WTC11 (cell line): ENCODE data around the gene CCL13. TPM values are rescaled to one million over a fixed set of nuclear protein-coding genes. Genes with fewer than 3 reads are reported as not detected.

Experiments
- ATAC-seq: fragments of 200-7000 bp; cut with Tn5 transposase; 2 replicates; pipeline ENCODE4 v1.10.0; 2021; ENCODE audit warnings: mild to moderate bottlenecking, moderate library complexity
- CTCF ChIA-PET: fragments of 300-600 bp; sonication (Branson Sonifier 250); formaldehyde crosslinking; loops from one replicate; lab custom pipeline; 2021; ENCODE audit warnings: antibody characterized with exemption; lab: Charles Lee
- POLR2A ChIA-PET: fragments of 350-600 bp; sonication (Branson Sonifier 250); formaldehyde crosslinking; loops from one replicate; lab custom pipeline; 2021; ENCODE audit warnings: antibody characterized with exemption; lab: Charles Lee
- DNase-seq: peaks from one replicate; pipeline ENCODE4 v3.0.0; 2021; ENCODE audit warnings: low spot score
- H3K27ac Mint-ChIP-seq: 2 replicates; pipeline ENCODE4 v1.8.0; 2021; ENCODE audit warnings: mixed read lengths
- H3K27me3 Mint-ChIP-seq: 2 replicates; pipeline ENCODE4 v1.8.0; 2021; ENCODE audit warnings: low read depth, mild to moderate bottlenecking, moderate library complexity, mixed read lengths
- H3K36me3 Mint-ChIP-seq: 2 replicates; pipeline ENCODE4 v1.8.0; 2021; ENCODE audit warnings: mixed read lengths
- H3K4me1 Mint-ChIP-seq: 2 replicates; pipeline ENCODE4 v1.8.0; 2022; ENCODE audit warnings: mixed read lengths
- H3K4me3 Mint-ChIP-seq: 2 replicates; pipeline ENCODE4 v1.8.0; 2021; ENCODE audit warnings: mild to moderate bottlenecking, moderate library complexity, mixed read lengths
- H3K9me3 Mint-ChIP-seq: 2 replicates; pipeline ENCODE4 v1.8.0; 2021; ENCODE audit warnings: mixed read lengths
- ATF1 ChIP-seq: sonication (generic); formaldehyde crosslinking; IDR thresholded peaks from 2 replicates; pipeline ENCODE4 v1.8.1; 2023; ENCODE audit warnings: mild to moderate bottlenecking, moderate library complexity, missing genetic modification reagents
- CBFB ChIP-seq: sonication (generic); formaldehyde crosslinking; IDR thresholded peaks from 2 replicates; pipeline ENCODE4 v1.8.1; 2022; ENCODE audit warnings: mild to moderate bottlenecking, low read depth, missing genetic modification reagents
- CREM ChIP-seq: sonication (generic); formaldehyde crosslinking; IDR thresholded peaks from 2 replicates; pipeline ENCODE4 v1.8.1; 2022; ENCODE audit warnings: mild to moderate bottlenecking, missing genetic modification reagents, moderate library complexity
- E2F4 ChIP-seq: sonication (generic); formaldehyde crosslinking; IDR thresholded peaks from 2 replicates; pipeline ENCODE4 v1.8.1; 2022; ENCODE audit warnings: low read depth, mild to moderate bottlenecking, moderate library complexity, missing genetic modification reagents, borderline replicate concordance
- ELF4 ChIP-seq: sonication (generic); formaldehyde crosslinking; IDR thresholded peaks from 2 replicates; pipeline ENCODE4 v1.8.1; 2022; ENCODE audit warnings: low read depth, mild to moderate bottlenecking, moderate library complexity, missing genetic modification reagents
- EMX1 ChIP-seq: fragments of 250-450 bp; sonication (Bioruptor Pico); IDR thresholded peaks from 2 replicates; pipeline ENCODE4 v1.8.0; 2021; ENCODE audit warnings: mild to moderate bottlenecking
- FOXK1 ChIP-seq: sonication (generic); formaldehyde crosslinking; IDR thresholded peaks from 2 replicates; pipeline ENCODE4 v1.8.0; 2022; ENCODE audit warnings: mild to moderate bottlenecking, moderate library complexity, missing genetic modification reagents
- GABPB1 ChIP-seq: sonication (generic); formaldehyde crosslinking; IDR thresholded peaks from 2 replicates; pipeline ENCODE4 v1.8.1; 2023; ENCODE audit warnings: mild to moderate bottlenecking, missing genetic modification reagents
- GRHL2 ChIP-seq: fragments of 250-450 bp; sonication (Bioruptor Pico); IDR thresholded peaks from 2 replicates; pipeline ENCODE4 v1.8.0; 2022; ENCODE audit warnings: mild to moderate bottlenecking, moderate library complexity; ENCODE audit not compliant: insufficient replicate concordance, severe bottlenecking
- GTF2I ChIP-seq: fragments of 250-450 bp; sonication (Bioruptor Pico); conservative IDR thresholded peaks from 2 replicates; pipeline ENCODE4 v1.4.0; 2021; ENCODE audit warnings: mild to moderate bottlenecking
- MXD4 ChIP-seq: fragments of 250-450 bp; sonication (Bioruptor Pico); IDR thresholded peaks from 2 replicates; pipeline ENCODE4 v1.8.0; 2021; ENCODE audit warnings: mild to moderate bottlenecking, moderate library complexity, borderline replicate concordance
- MYBL2 ChIP-seq: sonication (generic); formaldehyde crosslinking; IDR thresholded peaks from 2 replicates; pipeline ENCODE4 v1.8.1; 2023; ENCODE audit warnings: mild to moderate bottlenecking, moderate library complexity, missing genetic modification reagents
- NFYB ChIP-seq: sonication (generic); formaldehyde crosslinking; conservative IDR thresholded peaks from 2 replicates; pipeline ENCODE4 v1.8.0; 2022; ENCODE audit warnings: low read depth, missing genetic modification reagents
- PREB ChIP-seq: sonication (generic); formaldehyde crosslinking; IDR thresholded peaks from 2 replicates; pipeline ENCODE4 v1.8.1; 2022; ENCODE audit warnings: mild to moderate bottlenecking, missing genetic modification reagents, moderate library complexity, borderline replicate concordance
- RELA ChIP-seq: sonication (generic); formaldehyde crosslinking; IDR thresholded peaks from 2 replicates; pipeline ENCODE4 v1.8.1; 2022; ENCODE audit warnings: missing genetic modification reagents, mild to moderate bottlenecking, borderline replicate concordance
- SMAD4 ChIP-seq: sonication (generic); formaldehyde crosslinking; IDR thresholded peaks from 2 replicates; pipeline ENCODE4 v1.8.0; 2022; ENCODE audit warnings: mild to moderate bottlenecking, missing genetic modification reagents
- SOX15 ChIP-seq: fragments of 250-450 bp; sonication (Bioruptor Pico); IDR thresholded peaks from 2 replicates; pipeline ENCODE4 v1.9.0; 2021; ENCODE audit warnings: mild to moderate bottlenecking
- TEAD1 ChIP-seq: sonication (generic); formaldehyde crosslinking; IDR thresholded peaks from 2 replicates; pipeline ENCODE4 v1.8.0; 2022; ENCODE audit warnings: mild to moderate bottlenecking, missing genetic modification reagents
- TP53 ChIP-seq: sonication (generic); formaldehyde crosslinking; IDR thresholded peaks from 2 replicates; pipeline ENCODE4 v1.8.1; 2023; ENCODE audit warnings: mild to moderate bottlenecking, missing genetic modification reagents
- ZNF281 ChIP-seq: sonication (generic); formaldehyde crosslinking; IDR thresholded peaks from 2 replicates; pipeline ENCODE4 v1.8.0; 2023; ENCODE audit warnings: mild to moderate bottlenecking, missing genetic modification reagents
- ZNF425 ChIP-seq: fragments of 250-450 bp; sonication (Bioruptor Pico); conservative IDR thresholded peaks from 2 replicates; pipeline ENCODE4 v1.9.0; 2021; ENCODE audit warnings: mild to moderate bottlenecking
- total RNA-seq: library from RNA; stranded (reverse); gene quantifications from 3 replicates; pipeline ENCODE4 v1.2.3, GENCODE V29; 2021
- TF ChIP-seq, protein P1 (sequence below): fragments of 250-450 bp; sonication (Bioruptor Pico); IDR thresholded peaks from 2 replicates; pipeline ENCODE4 v1.8.0; 2021; ENCODE audit warnings: mild to moderate bottlenecking
- TF ChIP-seq, protein P2 (sequence below): sonication (generic); formaldehyde crosslinking; IDR thresholded peaks from 2 replicates; pipeline ENCODE4 v1.8.0; 2023; ENCODE audit warnings: missing genetic modification reagents
- TF ChIP-seq, protein P3 (sequence below): sonication (generic); formaldehyde crosslinking; IDR thresholded peaks from 2 replicates; pipeline ENCODE4 v1.8.1; 2023; ENCODE audit warnings: mild to moderate bottlenecking, missing genetic modification reagents, borderline replicate concordance

The CCL13 gene
- total RNA-seq, 1 experiment from 2014 or later: not detected

- ChIA-PET CTCF (interaction anchor here (2.2 to 6.8 kb wide), 4 partner anchors 22 to 193 kb away, joined by 45 to 346 read pairs (median 126); no protein-coding TSS in a partner anchor), POLR2A (no interaction called here)
- ATAC-seq: no peak
- Mint-ChIP-seq H3K27ac (no peak within 1 kb of the TSS), H3K9me3 (no peaks in the 10 kb centered on the region)
- TF ChIP-seq, protein P1, sequence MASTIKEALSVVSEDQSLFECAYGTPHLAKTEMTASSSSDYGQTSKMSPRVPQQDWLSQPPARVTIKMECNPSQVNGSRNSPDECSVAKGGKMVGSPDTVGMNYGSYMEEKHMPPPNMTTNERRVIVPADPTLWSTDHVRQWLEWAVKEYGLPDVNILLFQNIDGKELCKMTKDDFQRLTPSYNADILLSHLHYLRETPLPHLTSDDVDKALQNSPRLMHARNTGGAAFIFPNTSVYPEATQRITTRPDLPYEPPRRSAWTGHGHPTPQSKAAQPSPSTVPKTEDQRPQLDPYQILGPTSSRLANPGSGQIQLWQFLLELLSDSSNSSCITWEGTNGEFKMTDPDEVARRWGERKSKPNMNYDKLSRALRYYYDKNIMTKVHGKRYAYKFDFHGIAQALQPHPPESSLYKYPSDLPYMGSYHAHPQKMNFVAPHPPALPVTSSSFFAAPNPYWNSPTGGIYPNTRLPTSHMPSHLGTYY (CRISPR knock-in tag): no peak
- no peak for TF ChIP-seq RELA
- TF ChIP-seq, protein P2, sequence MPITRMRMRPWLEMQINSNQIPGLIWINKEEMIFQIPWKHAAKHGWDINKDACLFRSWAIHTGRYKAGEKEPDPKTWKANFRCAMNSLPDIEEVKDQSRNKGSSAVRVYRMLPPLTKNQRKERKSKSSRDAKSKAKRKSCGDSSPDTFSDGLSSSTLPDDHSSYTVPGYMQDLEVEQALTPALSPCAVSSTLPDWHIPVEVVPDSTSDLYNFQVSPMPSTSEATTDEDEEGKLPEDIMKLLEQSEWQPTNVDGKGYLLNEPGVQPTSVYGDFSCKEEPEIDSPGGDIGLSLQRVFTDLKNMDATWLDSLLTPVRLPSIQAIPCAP: no peak
- no peak for TF ChIP-seq GRHL2 (CRISPR knock-in tag)
- no peak for TF ChIP-seq TP53 (CRISPR knock-in tag)
- TF ChIP-seq SOX15: no peak
- TF ChIP-seq GTF2I: no peak
- no peak for TF ChIP-seq FOXK1 (CRISPR knock-in tag)
- no peak for TF ChIP-seq TEAD1 (CRISPR knock-in tag)
- TF ChIP-seq NFYB (CRISPR knock-in tag): no peak
- TF ChIP-seq PREB: no peak
- TF ChIP-seq ZNF281 (CRISPR knock-in tag): no peak
- TF ChIP-seq GABPB1 (CRISPR knock-in tag): no peak
- no peak for TF ChIP-seq ZNF425
- no peak for TF ChIP-seq EMX1
- TF ChIP-seq, all 79 proteins: peak for 0
- no peak for DNase-seq
- H3K27me3 Mint-ChIP-seq: peaks cover 10% of the 10 kb centered on the region; the same call in 1 of the 2 replicates
- H3K36me3 Mint-ChIP-seq: no peaks in the 10 kb centered on the region
- peaks cover 10% of the 10 kb centered on the region for H3K4me1 Mint-ChIP-seq
- no peak within 1 kb of the TSS for H3K4me3 Mint-ChIP-seq
Measured at GRCh38 chr17:34363183-34363661, 6.9 kb downstream of the CCL13 start, which contains the start of gene CCL1. CCL1 (minus strand) TSS chr17:34363233; CDS start chr17:34363161, 72 bp downstream.

DNA sequence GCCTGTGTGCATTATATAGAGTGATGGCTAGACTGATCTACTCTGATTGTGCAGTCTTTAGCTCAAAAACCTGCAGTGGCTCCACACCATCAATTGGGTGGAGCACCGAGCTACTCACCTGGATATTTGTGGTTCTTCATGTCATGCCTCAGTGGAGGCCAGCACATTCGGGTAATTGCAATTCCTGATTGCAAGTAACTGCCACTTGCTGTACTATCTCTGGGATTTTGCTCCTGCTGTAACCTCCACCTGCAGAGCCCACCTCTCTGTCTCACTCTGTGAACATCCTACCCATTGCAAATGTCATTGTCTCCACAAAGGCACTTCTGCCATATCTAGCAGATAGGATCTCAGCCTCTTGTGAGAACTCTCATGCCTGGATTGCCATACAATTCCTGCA, 8.5 kb downstream of the CCL13 start:
- no peak overlapping the region for H3K4me3 Mint-ChIP-seq
- CTCF ChIA-PET: interaction anchor here (0.7 to 0.9 kb wide), 2 partner anchors 58 to 163 kb away, joined by 3 read pairs; no protein-coding TSS in a partner anchor
- H3K4me1 Mint-ChIP-seq: peaks cover 11% of the 10 kb centered on the region
- ATAC-seq: no peak
- H3K36me3 Mint-ChIP-seq: no peaks in the 10 kb centered on the region
- DNase-seq: no peak
- POLR2A ChIA-PET: no interaction called here
- H3K27me3 Mint-ChIP-seq: peaks cover 10% of the 10 kb centered on the region; the same call in 1 of the 2 replicates
- no peaks in the 10 kb centered on the region for H3K9me3 Mint-ChIP-seq
- H3K27ac Mint-ChIP-seq: no peak overlapping the region
- no peak for TF ChIP-seq ELF4 (CRISPR knock-in tag)
- no peak for TF ChIP-seq CBFB (CRISPR knock-in tag)
- TF ChIP-seq SMAD4: no peak
- TF ChIP-seq E2F4: no peak
- no peak for TF ChIP-seq MXD4
- TF ChIP-seq MYBL2: no peak
- TF ChIP-seq, protein P3, sequence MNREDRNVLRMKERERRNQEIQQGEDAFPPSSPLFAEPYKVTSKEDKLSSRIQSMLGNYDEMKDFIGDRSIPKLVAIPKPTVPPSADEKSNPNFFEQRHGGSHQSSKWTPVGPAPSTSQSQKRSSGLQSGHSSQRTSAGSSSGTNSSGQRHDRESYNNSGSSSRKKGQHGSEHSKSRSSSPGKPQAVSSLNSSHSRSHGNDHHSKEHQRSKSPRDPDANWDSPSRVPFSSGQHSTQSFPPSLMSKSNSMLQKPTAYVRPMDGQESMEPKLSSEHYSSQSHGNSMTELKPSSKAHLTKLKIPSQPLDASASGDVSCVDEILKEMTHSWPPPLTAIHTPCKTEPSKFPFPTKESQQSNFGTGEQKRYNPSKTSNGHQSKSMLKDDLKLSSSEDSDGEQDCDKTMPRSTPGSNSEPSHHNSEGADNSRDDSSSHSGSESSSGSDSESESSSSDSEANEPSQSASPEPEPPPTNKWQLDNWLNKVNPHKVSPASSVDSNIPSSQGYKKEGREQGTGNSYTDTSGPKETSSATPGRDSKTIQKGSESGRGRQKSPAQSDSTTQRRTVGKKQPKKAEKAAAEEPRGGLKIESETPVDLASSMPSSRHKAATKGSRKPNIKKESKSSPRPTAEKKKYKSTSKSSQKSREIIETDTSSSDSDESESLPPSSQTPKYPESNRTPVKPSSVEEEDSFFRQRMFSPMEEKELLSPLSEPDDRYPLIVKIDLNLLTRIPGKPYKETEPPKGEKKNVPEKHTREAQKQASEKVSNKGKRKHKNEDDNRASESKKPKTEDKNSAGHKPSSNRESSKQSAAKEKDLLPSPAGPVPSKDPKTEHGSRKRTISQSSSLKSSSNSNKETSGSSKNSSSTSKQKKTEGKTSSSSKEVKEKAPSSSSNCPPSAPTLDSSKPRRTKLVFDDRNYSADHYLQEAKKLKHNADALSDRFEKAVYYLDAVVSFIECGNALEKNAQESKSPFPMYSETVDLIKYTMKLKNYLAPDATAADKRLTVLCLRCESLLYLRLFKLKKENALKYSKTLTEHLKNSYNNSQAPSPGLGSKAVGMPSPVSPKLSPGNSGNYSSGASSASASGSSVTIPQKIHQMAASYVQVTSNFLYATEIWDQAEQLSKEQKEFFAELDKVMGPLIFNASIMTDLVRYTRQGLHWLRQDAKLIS: no peak
- no peak for TF ChIP-seq ATF1 (CRISPR knock-in tag)
- no peak for TF ChIP-seq CREM
